Measurements from ENCODE around the gene RRP36.

RRP36 gene

DNA sequence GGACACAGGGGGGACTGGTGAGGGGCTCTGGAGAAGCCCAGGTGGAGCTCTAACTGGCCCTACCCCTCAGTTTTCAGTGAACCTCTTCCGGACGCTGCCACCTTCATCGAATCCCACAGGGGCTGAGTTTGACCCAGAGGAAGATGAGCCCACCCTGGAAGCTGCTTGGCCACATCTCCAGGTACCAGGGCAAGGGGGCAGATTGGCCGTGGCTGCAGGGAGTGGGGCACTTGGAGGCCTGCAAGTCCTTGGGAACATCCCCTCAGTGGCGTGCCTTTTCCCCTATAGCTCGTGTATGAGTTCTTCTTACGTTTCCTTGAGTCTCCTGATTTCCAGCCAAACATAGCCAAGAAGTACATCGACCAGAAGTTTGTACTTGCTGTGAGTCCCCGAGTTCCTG, 14.3 kb upstream of the RRP36 start:
- DNase-seq (ENCODE audit: low read depth in 2 of 2): no peak

- DNase-seq (ENCODE audit: low read depth in 2 of 2): no peak
Observed at GRCh38 chr6:43009124-43009523, 12.3 kb upstream of the RRP36 start.

DNA sequence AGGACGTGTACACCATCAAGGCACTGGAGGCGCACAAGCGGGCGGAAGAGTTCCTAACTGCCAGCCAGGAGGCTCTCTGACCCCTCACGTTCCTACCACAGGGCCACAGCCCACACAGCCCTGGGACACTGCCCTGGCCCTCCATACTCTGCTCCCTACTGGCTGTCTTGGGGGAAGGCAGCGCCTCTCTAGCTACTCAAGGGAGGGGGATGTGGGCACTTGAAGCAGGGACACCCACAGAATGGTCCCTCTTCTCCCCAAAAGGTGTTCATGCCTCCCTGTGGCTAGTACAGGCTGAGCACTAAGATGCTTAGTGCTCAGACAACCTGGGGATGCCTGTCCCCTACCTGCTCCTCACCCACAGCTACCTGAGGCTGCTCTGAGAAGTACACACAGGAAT, 10.2 kb upstream of the RRP36 start:
- DNase-seq (ENCODE audit: low read depth in 2 of 2): no peak

GRCh38 chr6:43012364-43012763, 9.1 kb upstream of the RRP36 start:
- DNase-seq (ENCODE audit: low read depth in 2 of 2): no peak

- DNase-seq (ENCODE audit: low read depth in 2 of 2): no peak
Observed at GRCh38 chr6:43013097-43013842, 8.2 kb upstream of the RRP36 start.

DNA sequence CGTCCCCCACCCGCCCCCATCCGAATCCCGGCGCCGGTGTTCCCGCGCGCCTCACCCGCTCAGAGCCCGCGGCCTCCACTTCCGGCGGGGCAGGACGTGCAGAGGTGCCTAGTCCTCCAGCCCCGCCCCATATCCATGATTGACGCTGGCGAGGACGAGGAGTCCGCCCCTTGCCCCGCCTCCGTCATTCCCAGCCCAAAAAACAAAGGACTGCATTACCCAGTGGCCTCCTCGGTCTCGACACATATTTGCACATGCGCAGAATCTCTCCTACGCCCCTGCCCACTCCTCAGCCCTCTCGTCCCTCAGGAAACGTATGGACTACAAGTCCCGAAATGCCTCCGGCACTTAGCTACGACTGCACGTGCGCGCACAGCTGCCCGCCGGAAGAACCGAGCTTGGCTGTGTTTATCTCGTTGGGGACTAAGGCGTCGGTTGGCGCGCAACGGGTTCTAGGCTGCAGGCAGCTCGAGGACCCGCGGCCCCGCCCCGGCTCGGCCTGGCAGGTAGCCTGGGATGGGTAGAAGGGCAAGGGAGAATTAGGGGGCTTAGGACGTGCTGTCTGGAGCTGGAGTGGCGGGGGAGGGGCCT, 7.5 kb upstream of the RRP36 start, which contains the start of the genes KLHDC3 and MEA1:
Gene KLHDC3, plus strand, starts transcription at position 407 of the 591 bp plus-strand sequence. CDS start 2,944 bp downstream, outside the sequence.
Gene MEA1, minus strand, starts transcription at position 104 of the 591 bp plus-strand sequence. CDS start 133 bp downstream, outside the sequence.
- DNase-seq (ENCODE audit: low read depth in 2 of 2): peak; percentile 97 to 99

DNA sequence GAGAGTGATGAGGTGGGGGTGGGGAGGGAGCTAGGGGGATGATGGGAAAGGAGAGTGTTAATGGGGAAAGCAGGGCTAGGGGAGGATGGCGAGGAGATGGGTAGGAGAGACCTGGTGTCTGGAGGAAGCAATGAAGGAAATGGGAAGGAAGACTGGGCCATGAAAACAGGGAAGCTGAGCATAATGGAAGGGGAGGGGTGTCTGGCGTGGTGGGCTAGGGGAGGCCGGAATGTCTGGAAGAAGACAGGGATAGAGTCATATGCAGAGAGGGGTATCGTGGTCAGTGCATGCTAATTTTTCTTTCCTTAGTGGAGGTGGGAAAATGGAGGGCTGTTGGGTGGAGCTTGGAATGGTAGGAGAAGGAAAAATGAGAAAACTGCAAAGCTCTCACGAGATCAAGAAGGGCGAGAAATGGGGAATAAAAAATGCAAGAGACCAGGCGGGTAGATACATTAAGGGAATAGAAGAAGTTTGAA, 7.0 kb upstream of the RRP36 start:
- DNase-seq (ENCODE audit: low read depth in 2 of 2): no peak

DNA sequence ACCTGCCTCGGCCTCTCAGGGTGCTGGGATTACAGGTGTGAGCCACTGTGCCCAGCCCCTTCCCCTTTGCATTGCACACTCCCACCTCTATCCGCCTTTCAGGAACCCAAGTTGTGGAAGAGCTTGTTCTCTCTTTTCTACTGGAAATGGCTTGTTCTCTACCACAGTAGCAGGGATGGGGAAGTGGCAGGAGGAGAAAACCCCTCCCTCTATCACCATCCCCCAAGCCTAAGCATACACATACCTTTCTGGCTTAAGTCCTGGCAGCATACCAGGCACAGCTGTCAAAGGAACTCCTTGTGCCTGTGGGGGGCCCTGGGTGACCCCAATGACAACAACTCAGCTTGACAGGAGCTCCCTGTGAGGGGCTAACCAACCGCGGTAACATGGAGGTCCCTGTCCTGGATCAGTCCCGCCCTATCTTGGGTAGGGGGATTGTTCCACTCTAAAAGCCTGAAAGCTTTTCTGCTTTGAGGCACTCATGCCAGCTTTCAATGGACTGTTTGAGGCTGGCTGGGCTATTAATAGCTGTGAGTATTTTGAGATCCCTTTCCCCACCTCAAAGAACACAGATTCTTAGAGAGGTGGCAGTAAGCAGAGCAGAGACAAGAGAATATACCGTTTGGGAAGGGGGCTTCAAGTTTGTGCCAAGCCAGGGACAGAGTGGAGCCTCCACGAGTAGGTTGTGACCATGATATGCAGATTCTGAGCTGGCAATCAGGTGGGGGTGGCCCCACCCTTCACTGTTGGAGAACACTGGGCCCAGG, 5.1 kb upstream of the RRP36 start:
- DNase-seq (ENCODE audit: low read depth in 2 of 2): no peak

DNA sequence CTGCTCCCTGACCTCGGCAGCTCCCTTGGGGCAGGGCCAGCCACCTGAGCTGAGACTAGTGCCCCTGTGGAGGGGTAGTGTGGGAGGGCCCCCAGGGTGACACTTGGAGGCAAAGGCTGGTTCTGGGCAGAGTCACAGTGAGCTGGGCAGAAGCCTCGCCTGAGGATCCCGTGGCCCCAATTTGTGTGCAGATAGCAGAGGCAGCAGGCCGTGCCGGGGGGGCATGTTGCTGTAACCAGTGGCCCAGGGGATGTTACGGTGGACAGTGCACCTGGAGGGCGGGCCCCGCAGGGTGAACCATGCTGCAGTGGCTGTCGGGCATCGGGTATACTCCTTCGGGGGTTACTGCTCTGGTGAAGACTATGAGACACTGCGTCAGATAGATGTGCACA, 4.5 kb upstream of the RRP36 start:
- no peak for DNase-seq (ENCODE audit: low read depth in 2 of 2)

DNA sequence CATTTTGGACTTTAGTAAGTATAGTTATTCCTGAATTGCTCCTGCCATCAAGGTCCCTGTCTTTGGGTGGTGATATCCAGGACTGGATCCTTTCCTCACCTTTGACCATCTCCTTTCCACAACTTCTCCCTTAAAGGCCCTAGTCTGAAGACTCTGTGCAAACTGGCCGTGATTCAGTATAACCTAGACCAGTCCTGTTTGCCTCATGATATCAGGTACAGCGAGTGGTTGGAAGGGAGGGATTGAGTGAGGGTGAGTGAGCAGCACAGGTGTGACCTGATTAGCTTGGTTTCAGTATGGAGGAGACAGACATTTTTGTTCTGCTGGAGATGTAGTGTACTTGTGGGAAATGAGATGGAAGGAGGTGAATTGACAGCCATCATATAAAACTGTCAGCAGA, 2.3 kb upstream of the RRP36 start:
- DNase-seq (ENCODE audit: low read depth in 2 of 2): no peak

- no peak for DNase-seq (ENCODE audit: low read depth in 2 of 2)
Observed at GRCh38 chr6:43020052-43020705, 1.2 kb upstream of the RRP36 start.

DNA sequence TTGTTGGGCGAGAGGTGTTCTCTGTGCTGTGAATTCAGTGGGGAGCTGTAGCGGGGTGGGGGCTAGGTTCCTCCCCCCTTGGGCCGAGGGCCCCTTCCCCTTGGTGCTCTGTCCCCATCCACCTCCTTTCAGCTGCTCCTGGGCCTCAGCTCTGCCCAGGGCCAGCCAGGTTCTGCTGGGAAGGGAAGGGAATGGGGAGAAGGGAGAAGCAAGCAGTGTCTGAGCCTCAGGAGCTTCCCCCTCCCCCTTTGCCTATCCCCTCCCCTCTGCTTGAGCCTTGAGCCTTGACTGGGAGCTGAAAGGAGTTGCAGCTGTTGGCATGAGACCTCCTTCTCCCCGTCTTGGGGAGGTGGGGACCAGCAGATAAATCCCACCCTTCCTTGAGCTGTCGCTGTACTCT, 576 bp upstream of the RRP36 start:
- DNase-seq (ENCODE audit: low read depth in 2 of 2): no peak

DNA sequence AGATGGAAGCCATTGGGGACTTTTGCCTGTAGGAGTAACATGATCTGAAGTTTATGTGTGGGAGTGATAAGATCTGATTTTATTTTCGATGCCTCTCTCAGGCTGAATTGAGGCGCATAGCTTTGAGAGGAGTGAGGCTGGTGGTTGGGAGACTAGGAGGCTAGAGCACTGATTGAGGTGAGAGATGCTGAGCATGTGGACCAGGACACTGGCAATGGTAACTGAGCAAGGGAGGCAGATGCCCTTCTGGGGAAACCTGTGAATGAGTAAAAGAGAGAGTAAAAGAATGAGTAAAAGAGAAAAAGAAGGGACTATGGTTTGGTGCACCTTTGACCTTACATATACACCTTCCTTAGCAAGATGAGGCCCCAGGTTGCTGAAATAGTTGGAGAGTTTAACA, 3.0 kb downstream of the RRP36 start:
- no peak for DNase-seq (ENCODE audit: low read depth in 2 of 2)

GRCh38 chr6:43026365-43026764, 4.9 kb downstream of the RRP36 start:
- DNase-seq (ENCODE audit: low read depth in 2 of 2): no peak

GRCh38 chr6:43029120-43029519, 7.7 kb downstream of the RRP36 start:
- DNase-seq (ENCODE audit: low read depth in 2 of 2): no peak

DNA sequence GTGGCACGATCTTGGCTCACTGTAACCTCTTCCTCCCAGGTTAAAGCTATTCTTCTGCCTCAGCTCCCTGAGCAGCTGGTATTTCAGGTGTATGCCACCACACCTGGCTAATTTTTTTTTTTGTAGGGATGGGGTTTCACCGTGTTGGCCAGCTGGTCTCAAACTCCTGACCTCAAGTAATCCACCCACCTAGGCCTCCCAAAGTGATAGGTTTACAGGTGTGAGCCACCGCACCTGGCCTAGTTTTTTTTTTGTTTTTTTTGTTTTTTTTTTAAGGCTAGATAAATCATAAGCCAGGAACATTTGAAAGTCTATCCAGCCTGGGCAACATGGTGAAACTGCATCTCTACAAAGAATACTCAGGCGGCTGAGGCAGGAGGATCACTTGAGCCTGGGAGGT, 10.9 kb downstream of the RRP36 start:
- no peak for DNase-seq (ENCODE audit: low read depth in 2 of 2)

- DNase-seq (ENCODE audit: low read depth in 2 of 2): no peak
Observed at GRCh38 chr6:43033496-43034189, 12.2 kb downstream of the RRP36 start.

DNA sequence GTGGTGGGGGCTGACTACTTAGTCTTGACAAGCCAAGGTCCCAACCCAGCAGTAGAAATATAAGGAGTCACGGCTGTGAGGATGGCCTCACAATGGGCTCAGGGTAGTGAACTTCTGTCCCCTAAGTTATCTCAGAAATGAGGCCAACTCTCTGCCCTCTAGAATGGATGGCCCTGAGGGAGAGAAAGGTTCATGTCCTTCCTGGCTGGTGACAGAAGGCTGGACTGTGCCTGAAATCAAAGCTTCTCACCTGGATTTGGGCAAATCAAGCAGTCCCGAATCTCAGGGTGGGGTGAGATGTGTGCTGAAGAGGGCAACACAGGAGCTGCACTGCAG, 12.7 kb downstream of the RRP36 start:
- DNase-seq (ENCODE audit: low read depth in 2 of 2): no peak

- no peak for DNase-seq (ENCODE audit: low read depth in 2 of 2)
Observed at GRCh38 chr6:43035495-43036194, 14.2 kb downstream of the RRP36 start.

DNA sequence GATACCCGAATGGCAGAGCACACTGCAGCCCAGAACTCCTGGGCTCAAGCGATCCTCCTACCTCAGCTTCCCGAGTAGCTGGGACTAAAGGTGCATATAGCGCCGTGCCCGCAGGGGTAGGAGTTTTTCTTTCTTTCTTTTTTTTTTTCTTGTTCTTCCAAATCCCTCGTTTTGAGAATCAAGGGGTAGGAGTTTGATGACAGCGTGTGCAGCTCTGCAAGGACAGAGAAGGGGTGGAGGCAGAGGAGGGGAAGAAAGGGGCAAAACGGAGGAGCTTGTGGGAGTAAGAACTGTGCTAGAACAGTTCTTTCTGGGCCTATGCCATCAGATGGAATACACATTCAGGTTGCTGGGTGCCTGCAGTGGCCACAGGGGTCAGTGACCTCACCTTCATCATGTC, 15.3 kb downstream of the RRP36 start:
- no peak for DNase-seq (ENCODE audit: low read depth in 2 of 2)

DNA sequence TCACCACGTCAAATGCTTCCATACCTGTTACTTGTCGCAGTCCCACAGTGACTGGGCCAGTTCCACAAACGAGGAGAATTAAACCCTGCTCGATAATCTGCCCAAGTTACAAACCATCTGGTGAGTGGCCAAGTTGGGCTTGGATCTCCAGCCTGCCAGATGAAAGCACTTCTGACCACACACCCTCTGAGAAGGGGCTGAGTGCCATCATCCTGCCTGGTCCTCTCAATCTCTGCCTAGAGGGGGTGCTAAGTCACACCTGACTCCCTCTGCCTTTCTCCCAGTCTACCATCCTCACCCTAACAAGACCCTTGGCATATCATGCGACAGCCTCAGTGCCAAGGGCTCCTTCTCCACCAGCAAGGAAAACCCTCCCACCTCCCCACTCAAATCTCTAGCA, 15.8 kb downstream of the RRP36 start:
- DNase-seq (ENCODE audit: low read depth in 2 of 2): no peak
